Activated CD8-positive, alpha-beta T cell treated with anti-CD3 and anti-CD28 coated beads for 36 hours (primary cell): ENCODE results near the gene NPIPA1. TPM values are rescaled to one million over a fixed set of nuclear protein-coding genes. Genes with fewer than 3 reads are reported as not detected.
"Not testable (repeated sequence)": the region's sequence is repeated elsewhere in the genome, so short reads cannot be mapped to it uniquely, and the experiment has no call there.

Experiments used
- ATAC-seq: fragments of 200-7000 bp; cut with Tn5 transposase; one replicate; pipeline ENCODE4 v1.10.0; 2021; ENCODE audit warnings: mild to moderate bottlenecking, moderate library complexity
- CTCF ChIA-PET: fragments of 350-600 bp; sonication (Branson Sonifier 250); formaldehyde crosslinking; loops from one replicate; lab custom pipeline; 2021; ENCODE audit warnings: antibody characterized with exemption; lab: Charles Lee
- POLR2A ChIA-PET: fragments of 350-600 bp; sonication (Branson Sonifier 250); formaldehyde crosslinking; loops from one replicate; lab custom pipeline; 2021; ENCODE audit warnings: antibody characterized with exemption; lab: Charles Lee
- DNase-seq: peaks from one replicate; pipeline ENCODE4 v3.0.0-alpha.2; 2020
- H3K27ac Mint-ChIP-seq: one replicate; pipeline ENCODE4 v1.8.0; 2021; ENCODE audit warnings: mild to moderate bottlenecking, mixed read lengths
- H3K27me3 Mint-ChIP-seq: one replicate; pipeline ENCODE4 v1.8.0; 2021; ENCODE audit warnings: mixed read lengths
- H3K36me3 Mint-ChIP-seq: one replicate; pipeline ENCODE4 v1.8.0; 2021; ENCODE audit warnings: low read depth, mixed read lengths
- H3K4me1 Mint-ChIP-seq: one replicate; pipeline ENCODE4 v1.8.0; 2021; ENCODE audit warnings: low read depth, mixed read lengths
- H3K4me3 Mint-ChIP-seq: one replicate; pipeline ENCODE4 v1.8.0; 2021; ENCODE audit warnings: mild to moderate bottlenecking, moderate library complexity, mixed read lengths
- H3K9me3 Mint-ChIP-seq: one replicate; pipeline ENCODE4 v1.8.0; 2021; ENCODE audit warnings: mixed read lengths
- intact Hi-C: fragments of 100-400 bp; cut with micrococcal nuclease; formaldehyde crosslinking; loops from one replicate; pipeline ENCODE4 v1.10.0; 2022
- microRNA-seq: library from miRNA; unstranded; fragments of <30 nt; microRNA quantifications from one replicate; pipeline ENCODE4 v1.2.0, GENCODE V29; 2022; ENCODE audit warnings: borderline microRNAs expressed, borderline replicate concordance
- total RNA-seq, 2 experiments: library from RNA; stranded (reverse); gene quantifications; one replicate each; pipeline ENCODE4 v1.2.3, GENCODE V29; 2021

The NPIPA1 gene
- total RNA-seq, 2 experiments from 2014 or later: 76.9 to 77.3 TPM

DNA sequence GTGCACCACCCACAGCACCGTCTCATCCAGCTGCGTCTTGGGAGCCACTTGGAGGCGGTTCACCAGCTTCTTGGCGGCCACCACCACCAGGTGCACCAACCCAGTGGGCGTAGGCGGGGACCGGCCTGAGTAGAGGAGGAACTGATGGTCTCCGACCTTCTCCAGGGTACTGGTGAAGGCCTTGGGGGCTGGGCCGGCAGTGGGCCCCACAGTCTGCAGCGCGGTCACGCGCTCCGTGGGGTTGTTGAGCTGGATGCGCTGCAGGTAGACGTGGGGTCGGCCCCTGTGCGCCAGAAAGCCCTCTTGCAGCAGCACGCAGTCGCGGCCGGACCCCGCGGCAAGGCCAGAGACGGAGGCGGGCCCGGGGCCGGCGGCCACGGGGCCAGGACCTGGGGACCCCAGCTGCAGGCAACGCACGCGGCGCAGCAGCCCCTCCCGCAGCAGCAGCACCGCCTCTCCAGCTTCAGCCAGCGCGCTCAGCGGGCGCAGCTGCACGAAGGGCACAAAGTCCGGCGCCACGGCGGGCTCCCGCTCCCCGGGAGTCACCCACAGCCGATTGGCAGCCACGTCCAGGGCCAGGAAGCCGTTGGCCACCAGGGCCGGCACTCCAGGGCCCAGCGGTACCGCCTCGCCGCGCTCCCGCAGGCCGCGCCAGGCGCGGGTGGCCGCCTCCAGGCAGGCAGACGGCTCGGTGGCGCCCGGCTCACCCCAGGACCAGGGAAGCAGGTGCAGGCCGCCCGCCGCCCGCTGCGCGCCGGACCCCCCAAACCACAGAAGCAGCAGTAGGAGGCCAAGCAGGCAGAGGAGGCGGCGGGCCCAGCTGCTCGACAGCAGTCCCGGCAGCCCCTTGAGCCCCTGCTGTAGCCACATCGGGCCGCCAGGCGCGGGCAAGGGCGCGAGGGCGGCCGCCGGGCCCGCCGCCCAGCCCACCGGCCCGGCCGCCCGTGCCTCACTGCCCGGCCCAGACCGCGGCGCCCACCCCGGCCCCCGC lies 52.3 kb downstream of the NPIPA1 start:
- H3K4me3 Mint-ChIP-seq, POLR2A ChIA-PET, DNase-seq, H3K27ac Mint-ChIP-seq, intact Hi-C loops, CTCF ChIA-PET, H3K27me3 Mint-ChIP-seq, H3K9me3 Mint-ChIP-seq: not testable (repeated sequence)
- ATAC-seq: peak; percentile 47
- Mint-ChIP-seq H3K4me1 (peaks cover 10% of the 10 kb centered on the region), H3K36me3 (peaks cover 28% of the 10 kb centered on the region)

DNA sequence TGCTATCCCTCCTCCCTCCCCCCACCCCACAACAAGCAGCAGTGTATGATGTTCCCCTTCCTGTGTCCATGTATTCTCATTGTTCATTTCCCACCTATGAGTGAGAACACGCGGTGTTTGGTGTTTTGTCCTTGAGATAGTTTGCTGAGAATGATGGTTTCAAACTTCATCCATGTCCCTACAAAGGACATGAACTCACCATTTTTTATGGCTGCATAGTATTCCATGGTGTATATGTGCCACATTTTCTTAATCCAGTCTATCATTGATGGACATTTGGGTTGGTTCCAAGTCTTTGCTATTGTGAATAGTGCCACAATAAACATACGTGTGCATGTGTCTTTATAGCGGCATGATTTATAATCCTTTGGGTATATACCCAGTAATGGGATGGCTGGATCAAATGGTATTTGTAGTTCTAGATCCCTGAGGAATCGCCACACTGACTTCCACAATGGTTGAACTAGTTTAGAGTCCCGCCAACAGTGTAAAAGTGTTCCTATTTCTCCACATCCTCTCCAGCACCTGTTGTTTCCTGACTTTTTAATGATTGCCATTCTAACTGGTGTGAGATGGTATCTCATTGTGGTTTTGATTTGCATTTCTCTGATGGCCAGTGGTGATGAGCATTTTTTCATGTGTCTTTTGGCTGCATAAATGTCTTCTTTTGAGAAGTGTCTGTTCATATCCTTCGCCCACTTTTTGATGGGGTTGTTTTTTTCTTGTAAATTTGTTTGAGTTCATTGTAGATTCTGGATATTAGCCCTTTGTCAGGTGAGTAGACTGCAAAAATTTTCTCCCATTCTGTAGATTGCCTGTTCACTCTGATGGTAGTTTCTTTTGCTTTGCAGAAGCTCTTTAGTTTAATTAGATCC lies 56.3 kb downstream of the NPIPA1 start:
- POLR2A ChIA-PET, H3K27me3 Mint-ChIP-seq, H3K4me3 Mint-ChIP-seq, ATAC-seq, intact Hi-C loops, DNase-seq, H3K9me3 Mint-ChIP-seq, H3K27ac Mint-ChIP-seq, CTCF ChIA-PET: not testable (repeated sequence)
- peaks cover 22% of the 10 kb centered on the region for H3K36me3 Mint-ChIP-seq
- H3K4me1 Mint-ChIP-seq: peaks cover 11% of the 10 kb centered on the region

DNA sequence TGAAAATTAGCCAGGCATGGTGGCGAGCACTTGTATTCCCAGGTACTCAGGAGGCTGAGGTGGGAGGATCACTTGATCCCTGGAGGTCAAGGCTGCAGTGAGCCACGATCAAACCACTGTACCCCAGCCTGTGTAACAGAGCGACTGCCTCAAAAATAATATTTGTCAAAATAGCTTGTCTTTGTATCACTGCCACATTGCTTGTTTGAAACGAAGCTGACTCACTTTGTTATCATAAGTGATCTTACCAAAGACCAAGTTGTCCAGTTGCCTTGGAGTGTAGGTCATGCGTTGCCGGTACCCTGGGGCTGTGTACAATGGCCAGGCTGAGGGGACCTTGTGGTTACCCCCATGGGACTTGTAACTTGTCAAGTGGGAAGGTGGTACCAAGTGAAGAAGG lies 59.5 kb downstream of the NPIPA1 start:
- H3K4me1 Mint-ChIP-seq, H3K27ac Mint-ChIP-seq, H3K9me3 Mint-ChIP-seq, ATAC-seq, CTCF ChIA-PET, DNase-seq, H3K27me3 Mint-ChIP-seq, H3K4me3 Mint-ChIP-seq, intact Hi-C loops, POLR2A ChIA-PET: not testable (repeated sequence)
- peaks cover 16% of the 10 kb centered on the region for H3K36me3 Mint-ChIP-seq

DNA sequence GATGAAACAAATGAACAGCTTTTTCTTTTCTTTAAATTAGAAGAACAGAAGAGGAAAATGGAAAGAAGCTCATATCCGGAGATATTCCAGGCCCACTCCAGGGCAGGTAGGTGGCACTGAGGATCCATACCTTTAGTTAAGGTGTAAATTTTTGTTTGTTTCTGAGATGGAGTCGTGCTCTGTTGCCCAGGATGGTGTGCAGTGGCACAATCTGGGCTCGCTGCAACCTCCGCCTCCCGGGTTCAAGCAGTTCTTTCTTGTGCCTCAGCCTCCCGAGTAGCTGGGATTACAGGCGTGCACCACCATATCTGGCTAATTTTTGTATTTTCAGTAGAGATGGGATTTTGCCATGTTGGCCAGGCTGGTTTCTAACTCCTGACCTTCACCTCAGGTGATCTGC lies 61.1 kb downstream of the NPIPA1 start:
- intact Hi-C loops, H3K4me1 Mint-ChIP-seq: not testable (repeated sequence)

DNA sequence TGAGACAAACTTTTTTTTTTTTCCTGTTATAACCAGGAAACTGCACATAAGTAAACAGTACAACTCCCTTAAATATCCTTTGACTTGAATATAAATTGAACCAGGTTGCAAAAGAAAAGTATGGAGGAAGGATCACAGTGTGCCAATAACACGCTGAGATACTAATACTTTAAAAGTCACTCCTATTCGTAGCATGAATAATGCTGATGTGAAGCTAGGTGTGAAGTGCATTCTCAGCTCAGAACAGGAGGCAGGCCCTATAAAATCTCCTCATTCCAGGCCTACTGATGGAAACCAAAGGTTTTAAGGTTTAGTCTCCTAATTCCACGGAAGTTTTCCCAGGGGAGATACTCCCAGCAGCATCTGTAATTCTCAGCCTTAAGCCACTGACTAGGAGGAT lies 62.6 kb downstream of the NPIPA1 start:
- H3K9me3 Mint-ChIP-seq, POLR2A ChIA-PET, H3K27me3 Mint-ChIP-seq: not testable (repeated sequence)

More for the DNA sequence above, 61.1 kb downstream of the NPIPA1 start:
- DNase-seq, POLR2A ChIA-PET, H3K27me3 Mint-ChIP-seq, H3K4me3 Mint-ChIP-seq, H3K9me3 Mint-ChIP-seq, ATAC-seq, H3K27ac Mint-ChIP-seq, CTCF ChIA-PET: not testable (repeated sequence)
- H3K36me3 Mint-ChIP-seq: peaks cover 11% of the 10 kb centered on the region

More for the DNA sequence above, 62.6 kb downstream of the NPIPA1 start:
- ATAC-seq, CTCF ChIA-PET, intact Hi-C loops, H3K4me1 Mint-ChIP-seq, H3K4me3 Mint-ChIP-seq, H3K27ac Mint-ChIP-seq, DNase-seq: not testable (repeated sequence)
- peaks cover 12% of the 10 kb centered on the region for H3K36me3 Mint-ChIP-seq

Small RNAs within 50 kb of the gene (microRNA-seq; reads per million reads assigned to microRNA genes)
- gene MIR3180-1: not detected
- not detected for gene MIR3670-1
- gene MIR6511A1: not detected
- not detected for gene MIR6770-1

Other genes with a start within 250 kb of the NPIPA1 start
- gene PLA2G10, start 243.1 kb upstream of the NPIPA1 start, total RNA-seq: not detected
- gene NPIPA3, start 234.0 kb upstream of the NPIPA1 start, total RNA-seq: 1 to 10 TPM; 3.0 to 3.5 TPM
- 1 to 10 TPM; 2.0 to 4.1 TPM for gene NPIPA2, start 194.9 kb upstream of the NPIPA1 start, total RNA-seq
- 10 to 100 TPM; 39.8 to 40.5 TPM for gene NOMO1, start 103.7 kb upstream of the NPIPA1 start, total RNA-seq
- gene PDXDC1, start 37.6 kb downstream of the NPIPA1 start, total RNA-seq: 10 to 100 TPM; 44.6 to 45.0 TPM
- 10 to 100 TPM; 34.9 to 37.7 TPM for gene NTAN1, start 118.6 kb downstream of the NPIPA1 start, total RNA-seq
- gene RRN3, start 156.8 kb downstream of the NPIPA1 start, total RNA-seq: 10 to 100 TPM; 30.3 to 33.0 TPM